ENCODE data around the gene GBX1.

- TF ChIP-seq CTCF (IDR thresholded peaks at IDR 0.05) (no peak), POLR2A (IDR thresholded peaks at IDR 0.05) (no peak)
These were observed 18.5 kb upstream of the GBX1 start for GRCh38 chr7:151185762-151186639.

Measured in heart left ventricle (tissue), 13 donors.